Measurements from ENCODE around the gene UTS2R. TPM values are rescaled to one million over a fixed set of nuclear protein-coding genes. Genes with fewer than 3 reads are reported as not detected.

UTS2R gene
- total and polyA plus RNA-seq, 8 donors = not detected

DNA sequence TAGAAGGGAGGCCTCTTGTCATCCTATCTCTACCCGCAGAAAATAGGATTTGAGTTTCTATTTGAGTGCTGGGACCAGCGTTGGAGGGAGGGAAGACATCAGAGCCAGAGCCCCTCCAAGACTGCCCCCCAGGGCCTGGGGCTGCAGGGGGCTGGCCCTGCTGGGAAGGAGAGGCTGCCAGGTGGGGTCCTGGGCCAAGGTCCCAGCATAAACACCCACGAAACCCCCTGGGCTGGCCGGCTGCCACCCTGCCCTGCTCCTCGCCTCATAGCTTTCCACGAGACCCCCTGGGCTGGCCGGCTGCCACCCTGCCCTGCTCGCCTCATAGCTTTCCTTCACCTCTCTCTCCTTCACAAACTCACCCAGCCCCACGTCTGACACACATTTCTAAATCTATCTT is 23.1 kb upstream of the UTS2R start:
- Histone ChIP-seq H3K9me3 (no peaks in the 10 kb centered on the region), H3K27ac (no peak overlapping the region), H3K4me3 (no peak overlapping the region), H3K36me3 (no peaks in the 10 kb centered on the region), H3K27me3 (peaks cover 0 to 33% (median 0%) of the 10 kb centered on the region in 3 donors), H3K4me1 (peaks cover 0 to 19% (median 12%) of the 10 kb centered on the region in 4 donors)
- no peak for TF ChIP-seq EP300 (IDR thresholded peaks at IDR 0.05)
- no peak for TF ChIP-seq POLR2A (IDR thresholded peaks at IDR 0.05)
- TF ChIP-seq, protein P1, sequence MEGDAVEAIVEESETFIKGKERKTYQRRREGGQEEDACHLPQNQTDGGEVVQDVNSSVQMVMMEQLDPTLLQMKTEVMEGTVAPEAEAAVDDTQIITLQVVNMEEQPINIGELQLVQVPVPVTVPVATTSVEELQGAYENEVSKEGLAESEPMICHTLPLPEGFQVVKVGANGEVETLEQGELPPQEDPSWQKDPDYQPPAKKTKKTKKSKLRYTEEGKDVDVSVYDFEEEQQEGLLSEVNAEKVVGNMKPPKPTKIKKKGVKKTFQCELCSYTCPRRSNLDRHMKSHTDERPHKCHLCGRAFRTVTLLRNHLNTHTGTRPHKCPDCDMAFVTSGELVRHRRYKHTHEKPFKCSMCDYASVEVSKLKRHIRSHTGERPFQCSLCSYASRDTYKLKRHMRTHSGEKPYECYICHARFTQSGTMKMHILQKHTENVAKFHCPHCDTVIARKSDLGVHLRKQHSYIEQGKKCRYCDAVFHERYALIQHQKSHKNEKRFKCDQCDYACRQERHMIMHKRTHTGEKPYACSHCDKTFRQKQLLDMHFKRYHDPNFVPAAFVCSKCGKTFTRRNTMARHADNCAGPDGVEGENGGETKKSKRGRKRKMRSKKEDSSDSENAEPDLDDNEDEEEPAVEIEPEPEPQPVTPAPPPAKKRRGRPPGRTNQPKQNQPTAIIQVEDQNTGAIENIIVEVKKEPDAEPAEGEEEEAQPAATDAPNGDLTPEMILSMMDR (IDR thresholded peaks at IDR 0.05) = no peak
- no peak for TF ChIP-seq POLR2AphosphoS5 (IDR thresholded peaks at IDR 0.05)
- WGBS, 5 donors = 64 to 74% (median 67%) methylated on average over 8 to 9 of the region's 9 CpGs
- intact Hi-C loops (cut with DNase I; ENCODE audit: low total_unique reads) = no loop called here
- no peak for DNase-seq

DNA sequence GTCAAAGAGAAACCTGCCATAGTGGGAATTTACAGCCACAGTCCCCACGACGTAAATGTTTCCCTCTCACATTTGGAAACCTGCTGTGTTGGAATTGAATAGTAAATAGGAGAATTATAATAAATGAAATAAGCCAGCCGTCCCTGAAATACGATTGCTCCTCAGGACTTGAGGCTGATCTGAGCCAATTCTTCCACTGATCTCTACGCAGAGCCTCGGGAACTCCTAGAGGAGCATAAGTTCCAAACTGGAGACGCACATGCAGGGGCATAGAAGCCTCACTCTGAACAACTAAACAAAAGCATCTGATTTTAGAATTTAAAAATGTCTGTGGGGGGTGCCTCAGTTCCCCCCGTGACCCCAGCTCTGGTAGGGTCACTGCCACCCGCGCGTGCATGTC is 22.7 kb upstream of the UTS2R start:
- 54 to 65% (median 61%) methylated on average over 11 of the region's 11 CpGs for WGBS, 5 donors
- H3K27me3 ChIP-seq = peaks cover 0 to 36% (median 0%) of the 10 kb centered on the region in 3 donors
- peaks cover 0 to 19% (median 12%) of the 10 kb centered on the region in 4 donors for H3K4me1 ChIP-seq
- TF ChIP-seq POLR2AphosphoS5 (IDR thresholded peaks at IDR 0.05) (no peak), EP300 (IDR thresholded peaks at IDR 0.05) (no peak), POLR2A (IDR thresholded peaks at IDR 0.05) (no peak)
- TF ChIP-seq, protein P1 (IDR thresholded peaks at IDR 0.05) = no peak
- no peaks in the 10 kb centered on the region for H3K9me3 ChIP-seq
- H3K4me3 ChIP-seq = no peak overlapping the region
- H3K27ac ChIP-seq = no peak overlapping the region
- H3K36me3 ChIP-seq = no peaks in the 10 kb centered on the region
- DNase-seq = no peak
- intact Hi-C loops (cut with DNase I; ENCODE audit: low total_unique reads) = no loop called here

DNA sequence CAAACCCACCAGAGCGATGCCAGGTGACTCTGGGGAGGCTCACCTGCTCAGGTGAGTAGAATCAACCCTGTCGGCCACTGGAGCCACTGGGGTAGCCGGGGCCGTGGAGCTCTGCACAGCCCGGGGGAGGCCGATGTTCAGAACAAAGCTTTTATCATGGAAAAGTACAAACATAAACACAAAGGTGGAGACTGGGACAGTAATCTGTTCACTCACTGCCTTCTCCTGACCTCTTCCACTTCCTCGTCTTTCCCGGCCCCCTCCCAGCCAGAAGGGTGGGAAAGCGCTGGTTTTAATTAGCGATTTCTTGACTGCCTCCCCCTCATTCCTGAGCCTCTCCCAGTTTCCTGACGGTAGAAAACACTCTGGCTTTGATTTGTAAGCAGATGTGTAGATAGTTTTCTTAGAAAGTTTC is 22.3 kb upstream of the UTS2R start:
- 28 to 51% (median 44%) methylated on average over 11 of the region's 11 CpGs for WGBS, 5 donors
- intact Hi-C loops (cut with DNase I; ENCODE audit: low total_unique reads) = no loop called here
- Histone ChIP-seq H3K27ac (no peak overlapping the region), H3K4me3 (no peak overlapping the region), H3K9me3 (no peaks in the 10 kb centered on the region), H3K27me3 (peaks cover 0 to 36% (median 0%) of the 10 kb centered on the region in 3 donors), H3K36me3 (no peaks in the 10 kb centered on the region), H3K4me1 (peaks cover 0 to 19% (median 12%) of the 10 kb centered on the region in 4 donors)
- TF ChIP-seq, protein P1 (IDR thresholded peaks at IDR 0.05) = no peak
- TF ChIP-seq EP300 (IDR thresholded peaks at IDR 0.05) (no peak), POLR2AphosphoS5 (IDR thresholded peaks at IDR 0.05) (no peak), POLR2A (IDR thresholded peaks at IDR 0.05) (no peak)
- DNase-seq = peak in 1 of 2 donors; percentile 56

DNA sequence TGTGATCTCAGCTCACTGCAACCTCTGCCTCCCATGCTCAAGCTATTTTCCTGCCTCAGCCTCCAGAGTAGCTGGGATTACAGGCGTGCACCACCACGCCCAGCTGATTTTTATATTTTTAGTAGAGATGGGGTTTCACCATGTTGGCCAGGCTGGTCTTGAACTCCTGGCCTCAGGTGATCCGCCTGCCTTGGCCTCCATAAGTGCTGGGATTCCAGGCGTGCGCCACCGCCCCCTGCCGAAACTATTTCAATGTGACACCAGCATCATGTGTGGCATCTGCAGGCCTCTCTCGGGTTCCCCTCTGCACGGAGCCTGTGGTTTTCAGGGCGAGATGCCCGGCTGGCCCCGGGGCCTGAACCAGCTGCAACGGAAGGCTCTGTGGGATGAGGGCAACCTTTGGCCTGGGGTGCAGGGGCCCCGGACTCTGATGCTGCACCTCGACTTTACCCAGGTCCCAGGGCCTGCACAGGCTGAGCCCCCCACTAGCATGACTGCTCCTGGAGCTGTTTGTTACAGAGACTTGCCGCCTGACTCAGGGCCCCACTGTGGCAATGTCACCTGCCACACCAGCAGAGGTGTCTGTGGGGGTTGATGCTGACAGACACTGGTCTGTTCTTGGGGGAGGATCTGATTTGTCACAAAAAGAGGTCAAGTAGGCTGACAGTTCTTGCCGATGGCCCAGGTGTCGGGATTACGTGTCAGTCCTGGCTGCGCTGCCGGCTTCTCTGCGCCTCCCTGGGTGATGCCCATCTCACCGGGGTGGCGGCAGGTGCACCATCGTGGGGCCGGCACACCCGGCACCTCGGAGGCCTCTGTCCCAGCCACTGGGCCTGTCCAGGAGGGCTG is 21.2 kb upstream of the UTS2R start:
- H3K9me3 ChIP-seq = no peaks in the 10 kb centered on the region
- H3K4me1 ChIP-seq = peaks cover 4 to 14% (median 9%) of the 10 kb centered on the region in 4 donors
- TF ChIP-seq POLR2AphosphoS5 (IDR thresholded peaks at IDR 0.05) (no peak), EP300 (IDR thresholded peaks at IDR 0.05) (no peak), POLR2A (IDR thresholded peaks at IDR 0.05) (no peak)
- TF ChIP-seq, protein P1 (IDR thresholded peaks at IDR 0.05) = no peak
- no peak for DNase-seq
- H3K36me3 ChIP-seq = no peaks in the 10 kb centered on the region
- no peak overlapping the region for H3K4me3 ChIP-seq
- 76 to 87% (median 86%) methylated on average over 21 to 28 of the region's 28 CpGs for WGBS, 5 donors
- peaks cover 0 to 36% (median 0%) of the 10 kb centered on the region in 3 donors for H3K27me3 ChIP-seq
- H3K27ac ChIP-seq = no peak overlapping the region
- intact Hi-C loops (cut with DNase I; ENCODE audit: low total_unique reads) = loop anchor here (5.0 kb wide), 1 partner anchor 62 kb away; no protein-coding TSS in a partner anchor

Measured in stomach (tissue), 9 donors.